ENCODE results near the gene EVPL. TPM values are rescaled to one million over a fixed set of nuclear protein-coding genes. Genes with fewer than 3 reads are reported as not detected.

EVPL gene
- total and polyA plus RNA-seq, 2 experiments from 2014 or later: 0.47 to 1.3 TPM

DNA sequence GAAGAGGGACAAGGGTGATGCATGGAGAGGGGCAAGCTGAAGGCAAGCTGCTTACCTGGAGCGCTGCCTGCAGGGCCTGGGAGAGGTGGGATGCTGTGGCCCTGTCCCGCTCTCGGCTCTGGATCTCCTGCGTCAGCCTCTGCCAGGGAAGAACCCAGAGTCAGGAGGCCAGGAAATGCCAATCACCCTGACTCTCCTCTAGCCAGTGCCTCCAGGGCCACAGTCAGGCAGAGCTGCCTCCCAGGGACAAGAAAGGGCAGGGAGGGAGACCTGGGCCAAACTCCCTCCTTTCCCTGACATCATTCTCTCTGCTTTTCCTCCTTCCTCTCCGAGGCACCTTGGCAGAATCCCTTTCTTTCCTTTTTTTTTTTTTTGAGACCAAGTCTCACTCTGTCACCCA is 15.2 kb downstream of the EVPL start (continued):
- TF ChIP-seq, protein P1, sequence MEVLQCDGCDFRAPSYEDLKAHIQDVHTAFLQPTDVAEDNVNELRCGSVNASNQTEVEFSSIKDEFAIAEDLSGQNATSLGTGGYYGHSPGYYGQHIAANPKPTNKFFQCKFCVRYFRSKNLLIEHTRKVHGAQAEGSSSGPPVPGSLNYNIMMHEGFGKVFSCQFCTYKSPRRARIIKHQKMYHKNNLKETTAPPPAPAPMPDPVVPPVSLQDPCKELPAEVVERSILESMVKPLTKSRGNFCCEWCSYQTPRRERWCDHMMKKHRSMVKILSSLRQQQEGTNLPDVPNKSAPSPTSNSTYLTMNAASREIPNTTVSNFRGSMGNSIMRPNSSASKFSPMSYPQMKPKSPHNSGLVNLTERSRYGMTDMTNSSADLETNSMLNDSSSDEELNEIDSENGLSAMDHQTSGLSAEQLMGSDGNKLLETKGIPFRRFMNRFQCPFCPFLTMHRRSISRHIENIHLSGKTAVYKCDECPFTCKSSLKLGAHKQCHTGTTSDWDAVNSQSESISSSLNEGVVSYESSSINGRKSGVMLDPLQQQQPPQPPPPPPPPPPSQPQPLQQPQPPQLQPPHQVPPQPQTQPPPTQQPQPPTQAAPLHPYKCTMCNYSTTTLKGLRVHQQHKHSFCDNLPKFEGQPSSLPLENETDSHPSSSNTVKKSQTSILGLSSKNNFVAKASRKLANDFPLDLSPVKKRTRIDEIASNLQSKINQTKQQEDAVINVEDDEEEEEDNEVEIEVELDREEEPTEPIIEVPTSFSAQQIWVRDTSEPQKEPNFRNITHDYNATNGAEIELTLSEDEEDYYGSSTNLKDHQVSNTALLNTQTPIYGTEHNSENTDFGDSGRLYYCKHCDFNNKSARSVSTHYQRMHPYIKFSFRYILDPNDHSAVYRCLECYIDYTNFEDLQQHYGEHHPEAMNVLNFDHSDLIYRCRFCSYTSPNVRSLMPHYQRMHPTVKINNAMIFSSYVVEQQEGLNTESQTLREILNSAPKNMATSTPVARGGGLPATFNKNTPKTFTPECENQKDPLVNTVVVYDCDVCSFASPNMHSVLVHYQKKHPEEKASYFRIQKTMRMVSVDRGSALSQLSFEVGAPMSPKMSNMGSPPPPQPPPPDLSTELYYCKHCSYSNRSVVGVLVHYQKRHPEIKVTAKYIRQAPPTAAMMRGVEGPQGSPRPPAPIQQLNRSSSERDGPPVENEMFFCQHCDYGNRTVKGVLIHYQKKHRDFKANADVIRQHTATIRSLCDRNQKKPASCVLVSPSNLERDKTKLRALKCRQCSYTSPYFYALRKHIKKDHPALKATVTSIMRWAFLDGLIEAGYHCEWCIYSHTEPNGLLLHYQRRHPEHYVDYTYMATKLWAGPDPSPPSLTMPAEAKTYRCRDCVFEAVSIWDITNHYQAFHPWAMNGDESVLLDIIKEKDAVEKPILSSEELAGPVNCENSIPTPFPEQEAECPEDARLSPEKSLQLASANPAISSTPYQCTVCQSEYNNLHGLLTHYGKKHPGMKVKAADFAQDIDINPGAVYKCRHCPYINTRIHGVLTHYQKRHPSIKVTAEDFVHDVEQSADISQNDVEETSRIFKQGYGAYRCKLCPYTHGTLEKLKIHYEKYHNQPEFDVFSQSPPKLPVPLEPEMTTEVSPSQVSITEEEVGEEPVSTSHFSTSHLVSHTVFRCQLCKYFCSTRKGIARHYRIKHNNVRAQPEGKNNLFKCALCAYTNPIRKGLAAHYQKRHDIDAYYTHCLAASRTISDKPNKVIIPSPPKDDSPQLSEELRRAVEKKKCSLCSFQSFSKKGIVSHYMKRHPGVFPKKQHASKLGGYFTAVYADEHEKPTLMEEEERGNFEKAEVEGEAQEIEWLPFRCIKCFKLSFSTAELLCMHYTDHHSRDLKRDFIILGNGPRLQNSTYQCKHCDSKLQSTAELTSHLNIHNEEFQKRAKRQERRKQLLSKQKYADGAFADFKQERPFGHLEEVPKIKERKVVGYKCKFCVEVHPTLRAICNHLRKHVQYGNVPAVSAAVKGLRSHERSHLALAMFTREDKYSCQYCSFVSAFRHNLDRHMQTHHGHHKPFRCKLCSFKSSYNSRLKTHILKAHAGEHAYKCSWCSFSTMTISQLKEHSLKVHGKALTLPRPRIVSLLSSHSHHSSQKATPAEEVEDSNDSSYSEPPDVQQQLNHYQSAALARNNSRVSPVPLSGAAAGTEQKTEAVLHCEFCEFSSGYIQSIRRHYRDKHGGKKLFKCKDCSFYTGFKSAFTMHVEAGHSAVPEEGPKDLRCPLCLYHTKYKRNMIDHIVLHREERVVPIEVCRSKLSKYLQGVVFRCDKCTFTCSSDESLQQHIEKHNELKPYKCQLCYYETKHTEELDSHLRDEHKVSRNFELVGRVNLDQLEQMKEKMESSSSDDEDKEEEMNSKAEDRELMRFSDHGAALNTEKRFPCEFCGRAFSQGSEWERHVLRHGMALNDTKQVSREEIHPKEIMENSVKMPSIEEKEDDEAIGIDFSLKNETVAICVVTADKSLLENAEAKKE (CRISPR knock-in tag; IDR thresholded peaks at IDR 0.05): no peak

GRCh38 chr17:76009969-76010661 is 17.0 kb downstream of the EVPL start:
- Histone ChIP-seq H3K9me2 (ENCODE audit: insufficient read depth) (no peaks in the 10 kb centered on the region), H3K4me2 (no peak overlapping the region), H3K4me3 (no peak overlapping the region), H3K36me3 (ENCODE audit: insufficient read depth) (no peaks in the 10 kb centered on the region), H3K79me2 (replicated peaks; ENCODE audit: insufficient read depth) (no peaks in the 10 kb centered on the region), H3K4me1 (ENCODE audit: insufficient read depth) (no peaks in the 10 kb centered on the region), H3K27me3 (ENCODE audit: insufficient read depth) (no peaks in the 10 kb centered on the region), H4K20me1 (replicated peaks; ENCODE audit: insufficient read depth) (no peaks in the 10 kb centered on the region), H3K27ac (ENCODE audit: low read depth) (no peak overlapping the region), H3F3A (replicated peaks; ENCODE audit: low read depth) (0 out of 2 replicates have a peak, but pooled peaks cover 9% of the 10 kb centered on the region), H2AFZ (no peak overlapping the region)
- Mint-ChIP-seq H3K27ac (no peak overlapping the region), H3K27me3 (ENCODE audit: insufficient read depth, low read depth, poor library complexity) (peaks cover 11% of the 10 kb centered on the region), H3K4me3 (peak overlapping the region; percentile 10; the same call in 1 of the 3 replicates), H3K4me1 (peaks cover 5% of the 10 kb centered on the region), H3K36me3 (ENCODE audit: low read depth) (peaks cover 2% of the 10 kb centered on the region), H3K9me3 (no peaks in the 10 kb centered on the region; the same call in none of the 3 replicates)
- no peak for DNase-seq (ENCODE audit: low spot score)
- no peak for ATAC-seq
- TF ChIP-seq, protein P1 (CRISPR knock-in tag; IDR thresholded peaks at IDR 0.05): no peak
- no peak for TF ChIP-seq JUNB (IDR thresholded peaks at IDR 0.05; ENCODE audit: unreplicated experiment)
- TF ChIP-seq CTCF (conservative IDR thresholded peaks at IDR 0.05; ENCODE audit: low read depth in 2 of 2): no peak
- TF ChIP-seq ZNF331 (CRISPR knock-in tag; IDR thresholded peaks at IDR 0.05; ENCODE audit: low read depth): no peak
- no peak for TF ChIP-seq POLR2AphosphoS5 (IDR thresholded peaks at IDR 0.05; ENCODE audit: low read depth)
- no peak for TF ChIP-seq CREB1 (CRISPR knock-in tag; IDR thresholded peaks at IDR 0.05; ENCODE audit: low read depth)
- no peak for TF ChIP-seq ZNF114 (CRISPR knock-in tag; IDR thresholded peaks at IDR 0.05)

All from GM23338 (cell line).